HepG2 (cell line): Measurements from ENCODE around the gene PIP5K1A. TPM values are rescaled to one million over a fixed set of nuclear protein-coding genes. Genes with fewer than 3 reads are reported as not detected.

Experiments used
- AHDC1 ChIP-seq: sonication (generic); formaldehyde crosslinking; IDR thresholded peaks from 2 replicates; pipeline ENCODE4 v1.5.1; 2020; ENCODE audit warnings: mild to moderate bottlenecking, missing genetic modification reagents, borderline replicate concordance
- CENPT ChIP-seq: sonication (generic); formaldehyde crosslinking; IDR thresholded peaks from 2 replicates; pipeline ENCODE4 v1.8.0; 2022; ENCODE audit warnings: low read depth, mild to moderate bottlenecking, moderate library complexity, missing genetic modification reagents
- CHD4 ChIP-seq: fragments of 200-600 bp; sonication (generic); IDR thresholded peaks from 2 replicates; pipeline ENCODE4 v1.7.0; 2017; ENCODE audit warnings: mild to moderate bottlenecking, low read length, borderline replicate concordance
- GATAD2A ChIP-seq: IDR thresholded peaks from 2 replicates; pipeline ENCODE4 v1.6.1; 2016
- GRHL1 ChIP-seq: sonication (generic); formaldehyde crosslinking; conservative IDR thresholded peaks from 2 replicates; pipeline ENCODE4 v1.8.0; 2022; ENCODE audit warnings: missing genetic modification reagents
- MTA3 ChIP-seq: sonication (generic); formaldehyde crosslinking; IDR thresholded peaks from 2 replicates; pipeline ENCODE4 v1.4.0; 2020; ENCODE audit warnings: missing genetic modification reagents
- PAWR ChIP-seq: sonication (generic); formaldehyde crosslinking; IDR thresholded peaks from 2 replicates; pipeline ENCODE4 v1.4.0; 2020; ENCODE audit warnings: missing genetic modification reagents, mild to moderate bottlenecking, borderline replicate concordance
- POLR2AphosphoS5 ChIP-seq: IDR thresholded peaks from 2 replicates; pipeline ENCODE4 v1.6.1; 2012; ENCODE audit warnings: low read depth, low read length
- SMARCC2 ChIP-seq: fragments of 450-650 bp; IDR thresholded peaks from 2 replicates; pipeline ENCODE4 v1.6.1; 2017; ENCODE audit warnings: antibody characterized with exemption, mild to moderate bottlenecking
- TFDP2 ChIP-seq: sonication (generic); formaldehyde crosslinking; IDR thresholded peaks from 2 replicates; pipeline ENCODE4 v1.4.0; 2020; ENCODE audit warnings: missing genetic modification reagents
- ZFP1 ChIP-seq: IDR thresholded peaks from 2 replicates; pipeline ENCODE4 v1.6.1; 2016
- ZNF143 ChIP-seq: sonication (generic); formaldehyde crosslinking; IDR thresholded peaks from 2 replicates; pipeline ENCODE4 v1.4.0; 2020; ENCODE audit warnings: missing genetic modification reagents
- ZNF644 ChIP-seq: IDR thresholded peaks from 2 replicates; pipeline ENCODE4 v1.6.1; 2016; ENCODE audit warnings: low read depth
- ZNF781 ChIP-seq: sonication (generic); formaldehyde crosslinking; IDR thresholded peaks from 2 replicates; pipeline ENCODE4 v1.5.1; 2020; ENCODE audit warnings: borderline replicate concordance, mild to moderate bottlenecking, missing genetic modification reagents; ENCODE audit errors: not compliant biosample characterization
- ZNF792 ChIP-seq: IDR thresholded peaks from 2 replicates; pipeline ENCODE4 v1.6.1; 2016
- ZSCAN12 ChIP-seq: sonication (generic); formaldehyde crosslinking; IDR thresholded peaks from 2 replicates; pipeline ENCODE4 v1.9.0; 2021; ENCODE audit warnings: mild to moderate bottlenecking, missing genetic modification reagents
- polyA plus RNA-seq, 8 experiments: library from polyadenylated mRNA; depleted of rRNA in 3 of 8; stranded (reverse) in 7 of 8; unstranded in 1 of 8; fragments of >200 nt; fragmentation: Illumina TruSeq in 4 of 8; extraction: Trizol in 4 of 8; gene quantifications; 2 replicates each; pipeline versions ENCODE4 v1.2.1 to v1.2.3, GENCODE V29; 2011 to 2016; ENCODE audit warnings: low read depth in 4 of 8, missing spikeins in 1 of 8, mixed read lengths in 1 of 8; ENCODE audit not compliant: insufficient read depth in 1 of 8
- total RNA-seq, 5 experiments: library from RNA; depleted of rRNA; stranded (reverse); fragments of >200 nt; fragmentation: Illumina TruSeq; extraction: Trizol; gene quantifications; 2 replicates each; pipeline ENCODE4 v1.2.3, GENCODE V29; 2016; ENCODE audit warnings: low read depth in 1 of 5
- TF ChIP-seq, protein P1 (sequence below): sonication (generic); formaldehyde crosslinking; IDR thresholded peaks from 2 replicates; pipeline ENCODE4 v1.4.0; 2020; ENCODE audit warnings: mild to moderate bottlenecking, low read depth, missing genetic modification reagents
- TF ChIP-seq, protein P2 (sequence below): fragments of 450-650 bp; IDR thresholded peaks from 2 replicates; pipeline ENCODE4 v1.6.1; 2017
- TF ChIP-seq, protein P3 (sequence below): IDR thresholded peaks from 2 replicates; pipeline ENCODE4 v1.6.1; 2016; ENCODE audit warnings: low read depth, borderline replicate concordance

The PIP5K1A gene
- total and polyA plus RNA-seq, 2 of the 13 experiments (the other 11 are each of a cell fraction or from before 2014, with no cell fraction given), result 45.3 to 65.1 TPM

GRCh38 chr1:151198254-151199127, at the start of gene PIP5K1A (continued):
- TF ChIP-seq AHDC1 (no peak), ZNF644 (CRISPR knock-in tag) (no peak), PAWR (CRISPR knock-in tag) (no peak), CENPT (no peak), ZNF792 (CRISPR knock-in tag) (no peak; the same call in 1 of the 2 replicates), CHD4 (no peak), POLR2AphosphoS5 (peak; percentile 86), MTA3 (CRISPR knock-in tag) (no peak), ZSCAN12 (CRISPR knock-in tag) (no peak), GATAD2A (CRISPR knock-in tag) (peak; percentile 96), GRHL1 (CRISPR knock-in tag) (no peak), TFDP2 (CRISPR knock-in tag) (peak; percentile 76), ZFP1 (no peak), ZNF143 (CRISPR knock-in tag) (no peak; the same call in 1 of the 2 replicates), ZNF781 (no peak), SMARCC2 (no peak)
- TF ChIP-seq, protein P1, sequence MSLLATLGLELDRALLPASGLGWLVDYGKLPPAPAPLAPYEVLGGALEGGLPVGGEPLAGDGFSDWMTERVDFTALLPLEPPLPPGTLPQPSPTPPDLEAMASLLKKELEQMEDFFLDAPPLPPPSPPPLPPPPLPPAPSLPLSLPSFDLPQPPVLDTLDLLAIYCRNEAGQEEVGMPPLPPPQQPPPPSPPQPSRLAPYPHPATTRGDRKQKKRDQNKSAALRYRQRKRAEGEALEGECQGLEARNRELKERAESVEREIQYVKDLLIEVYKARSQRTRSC, result no peak
- TF ChIP-seq, protein P2, sequence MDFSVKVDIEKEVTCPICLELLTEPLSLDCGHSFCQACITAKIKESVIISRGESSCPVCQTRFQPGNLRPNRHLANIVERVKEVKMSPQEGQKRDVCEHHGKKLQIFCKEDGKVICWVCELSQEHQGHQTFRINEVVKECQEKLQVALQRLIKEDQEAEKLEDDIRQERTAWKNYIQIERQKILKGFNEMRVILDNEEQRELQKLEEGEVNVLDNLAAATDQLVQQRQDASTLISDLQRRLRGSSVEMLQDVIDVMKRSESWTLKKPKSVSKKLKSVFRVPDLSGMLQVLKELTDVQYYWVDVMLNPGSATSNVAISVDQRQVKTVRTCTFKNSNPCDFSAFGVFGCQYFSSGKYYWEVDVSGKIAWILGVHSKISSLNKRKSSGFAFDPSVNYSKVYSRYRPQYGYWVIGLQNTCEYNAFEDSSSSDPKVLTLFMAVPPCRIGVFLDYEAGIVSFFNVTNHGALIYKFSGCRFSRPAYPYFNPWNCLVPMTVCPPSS, result no peak
- TF ChIP-seq, protein P3, sequence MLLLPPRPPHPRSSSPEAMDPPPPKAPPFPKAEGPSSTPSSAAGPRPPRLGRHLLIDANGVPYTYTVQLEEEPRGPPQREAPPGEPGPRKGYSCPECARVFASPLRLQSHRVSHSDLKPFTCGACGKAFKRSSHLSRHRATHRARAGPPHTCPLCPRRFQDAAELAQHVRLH (CRISPR knock-in tag), result peak; percentile 74; the same call in 1 of the 2 replicates
